RWPE1 (cell line): ENCODE measurements around the gene PDE11A.

Experiments
- CTCF ChIA-PET: fragments of 350-600 bp; sonication (Branson Sonifier 250); formaldehyde crosslinking; extraction: SDS; loops from one replicate; lab custom pipeline; 2021; lab: Yijun Ruan, JAX
- POLR2A ChIA-PET: fragments of 400-600 bp; formaldehyde crosslinking; extraction: SDS; loops from one replicate; lab custom pipeline; 2020; ENCODE audit warnings: antibody characterized with exemption; ENCODE audit not compliant: low non-redundant PET; lab: Yijun Ruan, JAX
- DNase-seq: peaks from one replicate; pipeline ENCODE4 v3.0.0; 2012; ENCODE audit warnings: low spot score
- H3K27ac ChIP-seq: fragments of 450-650 bp; 2 replicates; pipeline ENCODE4 v1.5.1; 2017
- TF ChIP-seq, protein P1 (sequence below): fragments of 450-650 bp; conservative IDR thresholded peaks from 2 replicates; pipeline ENCODE4 v1.5.1; 2017; ENCODE audit warnings: low read depth, mild to moderate bottlenecking

Gene PDE11A

DNA sequence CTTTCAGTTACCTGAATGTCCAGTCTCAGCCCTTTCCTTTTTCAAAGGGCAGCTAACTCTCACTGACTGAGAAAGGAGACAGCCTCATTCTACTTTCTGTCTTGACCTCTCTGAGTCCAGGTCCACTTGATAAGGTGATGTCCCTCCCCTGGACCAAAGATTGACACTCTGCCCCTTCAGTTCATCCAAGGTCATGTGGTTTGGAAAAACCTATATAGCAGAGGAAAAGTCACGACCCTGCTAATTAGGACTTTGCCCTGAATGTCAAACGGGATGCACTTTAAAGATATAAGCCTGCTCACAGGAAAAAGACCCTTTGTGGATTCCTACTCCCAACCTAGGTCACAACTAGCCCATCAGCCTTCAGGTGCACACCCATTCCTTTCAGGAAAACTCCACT lies 471.7 kb downstream of the PDE11A start:
- POLR2A ChIA-PET: no interaction called here
- CTCF ChIA-PET: no interaction called here

DNA sequence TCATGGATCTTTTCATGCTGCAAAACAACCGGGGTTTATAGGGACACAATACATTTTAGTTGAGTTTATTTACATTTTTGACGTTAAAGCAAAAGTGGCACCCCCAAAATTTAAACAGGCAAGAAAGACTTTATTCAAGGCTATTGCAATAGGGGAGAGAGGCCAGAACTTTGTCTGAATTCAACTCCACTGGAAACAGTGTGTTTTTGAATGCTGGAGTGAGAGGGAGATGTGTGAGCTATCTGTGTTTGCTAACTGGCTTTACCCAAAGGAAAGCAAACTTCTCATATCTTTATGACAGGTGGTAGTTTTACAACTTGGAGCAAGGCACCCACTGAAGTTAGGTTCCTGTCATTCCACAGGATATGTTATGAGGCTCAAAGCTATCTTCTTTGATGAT lies 472.6 kb downstream of the PDE11A start:
- no peak for DNase-seq
- CTCF ChIA-PET: interaction anchor here (0.6 kb wide), 1 partner anchor 31 kb away, joined by 3 read pairs; no protein-coding TSS in a partner anchor
- TF ChIP-seq, protein P1, sequence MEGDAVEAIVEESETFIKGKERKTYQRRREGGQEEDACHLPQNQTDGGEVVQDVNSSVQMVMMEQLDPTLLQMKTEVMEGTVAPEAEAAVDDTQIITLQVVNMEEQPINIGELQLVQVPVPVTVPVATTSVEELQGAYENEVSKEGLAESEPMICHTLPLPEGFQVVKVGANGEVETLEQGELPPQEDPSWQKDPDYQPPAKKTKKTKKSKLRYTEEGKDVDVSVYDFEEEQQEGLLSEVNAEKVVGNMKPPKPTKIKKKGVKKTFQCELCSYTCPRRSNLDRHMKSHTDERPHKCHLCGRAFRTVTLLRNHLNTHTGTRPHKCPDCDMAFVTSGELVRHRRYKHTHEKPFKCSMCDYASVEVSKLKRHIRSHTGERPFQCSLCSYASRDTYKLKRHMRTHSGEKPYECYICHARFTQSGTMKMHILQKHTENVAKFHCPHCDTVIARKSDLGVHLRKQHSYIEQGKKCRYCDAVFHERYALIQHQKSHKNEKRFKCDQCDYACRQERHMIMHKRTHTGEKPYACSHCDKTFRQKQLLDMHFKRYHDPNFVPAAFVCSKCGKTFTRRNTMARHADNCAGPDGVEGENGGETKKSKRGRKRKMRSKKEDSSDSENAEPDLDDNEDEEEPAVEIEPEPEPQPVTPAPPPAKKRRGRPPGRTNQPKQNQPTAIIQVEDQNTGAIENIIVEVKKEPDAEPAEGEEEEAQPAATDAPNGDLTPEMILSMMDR: no peak
- POLR2A ChIA-PET: no interaction called here
- H3K27ac ChIP-seq: no peak overlapping the region

More for the DNA sequence above, 471.7 kb downstream of the PDE11A start:
- no peak overlapping the region for H3K27ac ChIP-seq
- TF ChIP-seq, protein P1: no peak
- no peak for DNase-seq

DNA sequence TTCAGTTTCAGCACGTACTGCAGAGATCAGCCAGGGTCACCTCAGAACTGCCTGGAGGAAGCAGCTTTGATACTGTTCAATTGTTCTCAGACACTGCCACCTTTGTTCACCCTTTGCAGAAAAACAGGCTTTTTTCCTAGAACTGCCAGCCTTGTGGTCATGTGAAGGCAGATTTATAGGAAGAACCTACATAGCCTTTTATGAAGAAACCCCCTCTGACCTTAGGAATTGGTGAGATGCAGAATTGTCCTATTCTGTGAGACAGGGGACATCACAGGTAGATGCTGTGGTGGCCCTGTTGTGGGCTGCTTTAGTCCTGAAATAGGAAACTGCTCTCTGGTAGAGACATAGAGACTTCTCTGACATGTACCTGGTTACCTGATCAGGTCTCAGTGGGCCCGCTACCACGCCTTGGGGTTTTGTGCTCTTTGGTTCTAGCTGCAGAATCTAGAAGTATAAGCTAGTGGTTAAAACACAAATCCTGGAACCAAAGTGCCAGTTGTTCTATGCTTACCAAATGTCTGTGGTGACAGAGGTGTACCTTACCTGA lies 473.4 kb downstream of the PDE11A start:
- TF ChIP-seq, protein P1: no peak
- ChIA-PET CTCF (no interaction called here), POLR2A (no interaction called here)
- H3K27ac ChIP-seq: no peak overlapping the region
- DNase-seq: no peak

DNA sequence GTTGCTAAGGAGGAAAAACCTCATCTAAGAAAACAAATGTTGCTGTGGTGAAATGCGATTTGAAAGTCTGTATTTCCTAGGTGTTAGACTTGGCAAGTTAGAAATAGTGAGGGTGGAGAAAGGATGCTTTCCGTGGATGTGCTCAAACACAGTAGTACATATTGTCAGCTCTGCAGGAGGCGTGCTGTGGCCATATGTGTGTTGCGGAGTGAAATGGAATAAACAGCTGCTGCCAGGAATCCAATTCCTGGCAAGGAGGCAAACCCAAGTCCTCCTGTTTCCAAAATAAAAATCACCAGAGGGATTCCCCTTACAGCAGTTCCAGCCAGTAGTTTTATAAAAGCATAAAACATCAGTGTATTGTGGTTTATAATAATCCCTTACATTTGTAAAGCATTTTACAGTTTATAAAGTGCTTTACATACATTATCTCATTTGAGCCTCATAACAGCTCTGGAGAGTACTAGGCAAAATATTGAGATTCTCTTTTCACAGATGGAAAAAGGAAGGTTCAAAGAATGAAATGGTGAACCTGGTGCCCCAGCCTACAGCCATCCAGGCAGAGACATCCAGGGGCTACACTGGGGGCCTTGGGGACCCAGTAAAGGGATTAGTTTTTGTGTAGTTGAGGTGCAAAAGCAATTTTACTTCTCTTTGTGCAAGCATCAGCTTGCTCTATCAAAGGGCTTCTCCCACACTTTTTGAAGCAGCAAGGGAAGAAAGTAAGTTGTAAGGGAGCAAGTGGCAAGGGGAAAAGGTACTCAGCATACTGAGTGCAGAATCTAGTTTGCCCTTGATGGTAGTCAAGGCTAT lies 474.0 kb downstream of the PDE11A start:
- H3K27ac ChIP-seq: no peak overlapping the region
- CTCF ChIA-PET: no interaction called here
- no peak for DNase-seq
- TF ChIP-seq, protein P1: no peak
- POLR2A ChIA-PET: no interaction called here

DNA sequence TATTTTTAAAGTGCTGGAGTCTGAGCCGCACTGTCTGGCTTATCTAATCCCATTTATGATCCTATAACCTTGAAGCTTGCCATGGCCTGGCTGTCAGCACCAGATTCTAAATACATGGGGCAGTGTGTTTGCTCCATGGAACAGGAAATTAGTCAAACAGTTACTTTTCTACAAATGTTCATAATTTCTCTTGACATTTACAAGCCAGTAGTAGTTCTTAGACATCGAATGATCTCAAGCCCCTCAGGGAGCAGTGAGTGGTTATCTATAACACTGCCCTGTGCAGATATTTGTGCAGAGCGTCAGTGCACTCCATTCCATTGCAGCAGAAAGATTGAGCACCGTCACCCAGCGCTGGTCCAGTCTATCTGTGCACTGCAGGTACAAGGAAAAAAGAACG lies 474.8 kb downstream of the PDE11A start:
- H3K27ac ChIP-seq: no peak overlapping the region
- POLR2A ChIA-PET: no interaction called here
- CTCF ChIA-PET: no interaction called here
- no peak for DNase-seq
- TF ChIP-seq, protein P1: no peak

DNA sequence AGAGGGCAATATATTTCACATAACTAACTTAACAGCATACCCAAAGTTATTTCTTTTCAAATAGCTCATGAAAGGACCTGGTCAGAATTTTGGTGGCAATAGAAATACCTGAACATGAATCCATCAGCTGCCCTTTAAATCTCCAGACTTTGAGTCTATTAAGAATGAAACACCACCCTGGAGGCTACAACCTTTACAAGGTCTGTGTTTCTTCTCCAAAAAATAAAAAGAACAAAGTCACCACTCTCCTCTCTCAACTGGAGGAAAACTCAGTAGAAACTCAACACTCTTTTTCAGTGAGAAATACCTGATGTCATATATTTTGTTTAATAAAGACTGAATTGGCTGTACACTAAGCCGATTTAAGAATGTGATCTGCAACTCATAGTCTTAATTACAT lies 475.7 kb downstream of the PDE11A start:
- CTCF ChIA-PET: interaction anchor here (0.7 kb wide), 1 partner anchor 19 kb away, joined by 5 read pairs; no protein-coding TSS in a partner anchor
- POLR2A ChIA-PET: no interaction called here
- no peak overlapping the region for H3K27ac ChIP-seq
- DNase-seq: no peak
- TF ChIP-seq, protein P1: no peak
